GM21737 (cell line): Measurements from ENCODE around the gene MYH14.

Experiments
- ATAC-seq: cut with Tn5 transposase; IDR thresholded peaks from one replicate; pipeline ENCODE4 v1.9.1; 2021; ENCODE audit warnings: mild to moderate bottlenecking, moderate library complexity; ENCODE audit not compliant: unreplicated experiment

Gene MYH14

GRCh38 chr19:50255115-50255514, 51.7 kb downstream of the MYH14 start:
- no peak for ATAC-seq

DNA sequence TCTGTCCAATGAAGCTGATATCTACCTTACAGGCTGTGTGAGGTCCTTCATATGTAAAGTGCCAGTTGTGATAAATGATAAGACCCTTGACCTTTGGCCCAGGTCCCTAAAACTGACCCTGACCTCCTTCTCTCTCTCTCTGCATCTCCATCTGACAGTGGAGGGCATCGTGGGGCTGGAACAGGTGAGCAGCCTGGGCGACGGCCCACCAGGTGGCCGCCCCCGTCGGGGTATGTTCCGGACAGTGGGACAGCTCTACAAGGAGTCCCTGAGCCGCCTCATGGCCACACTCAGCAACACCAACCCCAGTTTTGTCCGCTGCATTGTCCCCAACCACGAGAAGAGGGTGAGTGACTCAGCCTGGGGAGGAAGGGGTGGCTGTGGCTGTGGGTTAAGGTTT, 53.7 kb downstream of the MYH14 start:
- no peak for ATAC-seq

- ATAC-seq: no peak
Measured at GRCh38 chr19:50258918-50259372, 55.5 kb downstream of the MYH14 start.

DNA sequence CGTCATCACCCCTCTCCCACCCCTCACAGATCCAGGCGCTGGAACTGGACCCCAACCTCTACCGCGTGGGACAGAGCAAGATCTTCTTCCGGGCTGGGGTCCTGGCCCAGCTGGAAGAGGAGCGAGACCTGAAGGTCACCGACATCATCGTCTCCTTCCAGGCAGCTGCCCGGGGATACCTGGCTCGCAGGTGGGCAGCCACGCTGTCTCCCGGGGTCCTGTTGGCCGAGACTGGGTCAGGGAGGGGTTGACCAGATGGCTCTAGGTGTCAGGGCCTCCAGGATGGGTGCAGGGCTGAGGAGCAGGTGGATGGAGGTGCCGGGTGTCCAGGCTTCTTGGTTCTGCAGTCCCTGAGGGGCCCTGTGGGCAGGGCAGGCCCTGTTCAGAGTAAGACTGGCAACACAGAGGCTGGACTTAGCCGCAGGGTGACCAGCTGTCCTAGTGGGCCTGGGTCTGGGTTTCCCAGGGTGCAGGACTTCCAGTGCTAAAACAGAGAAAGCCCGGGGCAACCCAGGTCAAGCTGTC, 58.1 kb downstream of the MYH14 start:
- ATAC-seq: no peak

- ATAC-seq: no peak
Measured at GRCh38 chr19:50263176-50263575, 59.8 kb downstream of the MYH14 start.

DNA sequence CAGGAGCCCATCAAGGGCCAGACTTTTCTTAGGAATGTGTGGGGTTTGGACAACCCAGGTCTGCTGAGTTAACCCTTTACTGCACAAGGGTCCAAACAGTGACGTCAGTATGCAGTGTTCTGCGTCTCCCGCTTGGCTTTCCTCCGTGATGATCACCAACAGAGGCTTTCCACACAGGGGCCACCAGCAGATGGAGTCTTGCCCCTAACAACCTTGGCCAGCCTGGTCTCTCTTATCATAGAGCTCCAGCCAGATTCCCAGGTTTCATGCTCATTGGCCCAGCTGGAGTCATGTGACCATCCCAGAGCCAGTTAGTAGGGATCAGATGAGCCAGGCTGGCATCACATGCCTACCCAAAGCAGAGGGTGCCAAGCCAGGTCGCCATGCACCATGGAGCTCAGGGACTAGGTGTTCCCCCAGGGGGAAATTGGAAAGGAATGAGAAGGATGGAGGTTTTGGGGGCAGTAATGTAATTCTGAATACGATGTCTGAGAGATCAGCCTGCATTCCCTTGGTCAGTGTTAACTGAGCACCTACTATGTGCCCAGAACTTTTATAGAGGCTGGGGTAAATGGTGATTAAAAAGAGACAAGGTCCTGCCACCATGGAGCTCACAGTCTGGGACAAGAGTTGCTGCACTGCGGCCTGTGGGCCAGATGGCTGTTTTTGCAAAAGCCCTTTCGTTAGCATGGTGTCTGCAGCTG, 61.2 kb downstream of the MYH14 start:
- no peak for ATAC-seq

DNA sequence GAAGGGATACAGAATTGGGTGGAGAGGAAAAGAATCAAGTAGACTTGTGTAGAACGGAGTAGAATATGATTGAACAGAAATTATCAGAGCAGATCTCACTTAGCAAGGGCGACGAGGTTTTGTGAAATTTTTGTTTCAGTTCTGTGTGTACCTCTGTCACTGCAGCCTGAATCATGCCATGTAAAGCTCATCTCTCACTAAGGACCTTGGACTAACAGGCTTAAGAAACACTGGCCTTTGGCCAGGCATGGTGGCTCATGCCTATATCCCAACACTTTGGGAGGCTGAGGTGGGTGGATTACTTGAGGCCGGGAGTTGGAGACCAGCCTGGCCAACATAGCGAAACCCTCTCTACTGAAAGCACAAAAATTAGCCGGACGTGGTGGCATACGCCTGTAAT, 62.6 kb downstream of the MYH14 start:
- no peak for ATAC-seq

DNA sequence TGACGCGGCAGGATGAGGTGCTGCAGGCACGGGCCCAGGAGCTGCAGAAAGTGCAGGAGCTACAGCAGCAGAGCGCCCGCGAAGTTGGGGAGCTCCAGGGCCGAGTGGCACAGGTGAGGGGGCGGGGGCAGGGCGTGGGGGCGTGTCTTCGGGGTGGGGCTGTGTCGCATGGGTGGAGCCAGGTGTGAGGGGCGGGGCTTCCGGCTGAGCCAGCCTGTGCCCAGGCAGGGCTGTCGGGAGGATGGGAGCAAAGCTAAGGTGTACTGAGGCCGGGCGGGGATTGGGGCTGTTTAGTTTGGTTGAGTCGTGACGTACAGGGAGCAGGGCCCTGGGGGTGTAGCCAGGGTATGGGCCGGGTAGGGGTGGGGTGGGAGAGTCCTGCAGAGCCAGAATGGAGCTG, 63.5 kb downstream of the MYH14 start:
- no peak for ATAC-seq

GRCh38 chr19:50268041-50268440, 64.6 kb downstream of the MYH14 start:
- no peak for ATAC-seq

GRCh38 chr19:50268501-50268900, 65.1 kb downstream of the MYH14 start:
- no peak for ATAC-seq

DNA sequence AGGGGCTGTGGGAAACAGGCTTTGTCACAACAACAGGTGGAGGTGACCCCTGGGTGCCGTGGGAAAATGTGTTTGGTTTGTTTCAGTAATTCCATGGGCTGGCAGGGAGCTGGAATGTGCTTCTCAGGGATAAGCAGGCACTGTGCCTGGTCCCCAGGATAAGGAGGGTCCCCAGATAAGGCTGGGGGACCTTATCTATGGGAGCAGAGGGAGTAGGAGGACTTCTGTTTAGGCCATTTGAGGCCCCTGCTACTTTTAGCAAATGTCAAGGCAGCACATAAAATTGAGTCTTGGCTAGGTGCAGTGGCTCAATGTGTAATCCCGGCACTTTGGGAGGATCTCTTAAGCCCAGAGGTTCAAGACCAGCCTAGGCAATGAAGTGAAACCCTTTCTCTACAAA, 66.2 kb downstream of the MYH14 start:
- ATAC-seq: no peak

GRCh38 chr19:50272263-50272897, 69.0 kb downstream of the MYH14 start:
- ATAC-seq: no peak

- ATAC-seq: no peak
Measured at GRCh38 chr19:50273821-50274220, 70.4 kb downstream of the MYH14 start.

GRCh38 chr19:50275577-50276368, 72.4 kb downstream of the MYH14 start:
- no peak for ATAC-seq

- ATAC-seq: no peak
Measured at GRCh38 chr19:50276370-50277063, 73.1 kb downstream of the MYH14 start.

DNA sequence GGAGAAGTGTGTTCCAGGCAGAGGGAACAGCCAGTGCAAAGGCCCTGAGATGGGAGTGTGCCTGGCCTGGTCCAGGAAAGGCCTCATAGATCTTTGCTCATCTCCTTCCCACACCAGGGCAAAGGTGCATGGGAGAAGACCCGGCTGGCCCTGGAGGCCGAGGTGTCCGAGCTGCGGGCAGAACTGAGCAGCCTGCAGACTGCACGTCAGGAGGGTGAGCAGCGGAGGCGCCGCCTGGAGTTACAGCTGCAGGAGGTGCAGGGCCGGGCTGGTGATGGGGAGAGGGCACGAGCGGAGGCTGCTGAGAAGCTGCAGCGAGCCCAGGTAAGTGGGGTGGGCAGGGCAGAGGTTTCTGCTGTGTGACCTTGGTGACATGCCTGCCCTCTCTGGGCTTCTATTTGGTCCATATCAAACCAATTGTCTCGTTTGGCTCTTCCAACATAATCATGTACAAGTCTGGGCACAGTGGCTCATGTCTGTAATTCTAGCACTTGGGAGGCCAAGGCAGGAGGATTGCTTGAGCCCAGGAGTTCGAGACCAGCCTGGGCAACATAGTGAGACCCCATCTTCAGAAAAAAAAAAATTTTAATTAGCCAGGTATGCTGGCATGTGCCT, 74.7 kb downstream of the MYH14 start:
- ATAC-seq: no peak

GRCh38 chr19:50280074-50280473, 76.7 kb downstream of the MYH14 start:
- ATAC-seq: no peak

DNA sequence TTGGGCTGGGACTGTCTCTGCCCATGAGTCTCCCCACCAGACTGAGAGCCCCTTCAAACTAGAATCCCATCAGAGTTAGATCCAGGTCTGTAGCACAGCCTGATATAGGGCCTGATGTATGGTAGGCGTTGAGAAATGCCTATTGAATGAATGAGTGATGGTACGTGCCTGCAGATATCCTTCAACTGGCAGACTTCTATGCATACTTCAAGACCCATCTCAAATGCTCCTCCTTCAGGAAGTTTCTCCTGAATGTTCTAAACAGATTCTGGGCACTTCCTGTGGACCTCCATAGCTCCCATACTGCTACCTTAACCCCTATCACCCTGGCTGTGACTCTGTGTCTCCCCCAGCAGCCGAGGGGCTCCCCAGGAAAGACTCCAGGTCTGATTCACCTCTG, 77.6 kb downstream of the MYH14 start:
- ATAC-seq: no peak

- ATAC-seq: no peak
Measured at GRCh38 chr19:50281491-50281890, 78.1 kb downstream of the MYH14 start.

DNA sequence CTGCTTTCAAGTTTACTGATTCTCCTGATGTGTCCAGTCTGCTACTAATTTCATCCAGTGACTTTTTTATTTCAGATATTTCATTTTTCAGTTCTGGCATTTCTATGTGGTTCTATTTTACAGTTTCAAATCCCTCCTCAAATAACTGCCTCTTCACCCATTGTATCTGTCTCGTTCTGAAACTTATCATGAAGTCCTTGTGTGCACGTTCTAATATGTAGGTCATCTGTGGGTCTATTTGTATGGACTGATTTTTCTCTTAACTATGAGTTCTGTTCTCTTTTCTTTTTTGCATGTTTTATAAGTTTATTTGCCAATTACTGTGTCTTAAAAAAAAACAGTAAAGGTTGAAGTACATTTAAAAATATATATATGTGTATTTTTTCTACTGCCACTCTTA, 82.4 kb downstream of the MYH14 start:
- no peak for ATAC-seq

DNA sequence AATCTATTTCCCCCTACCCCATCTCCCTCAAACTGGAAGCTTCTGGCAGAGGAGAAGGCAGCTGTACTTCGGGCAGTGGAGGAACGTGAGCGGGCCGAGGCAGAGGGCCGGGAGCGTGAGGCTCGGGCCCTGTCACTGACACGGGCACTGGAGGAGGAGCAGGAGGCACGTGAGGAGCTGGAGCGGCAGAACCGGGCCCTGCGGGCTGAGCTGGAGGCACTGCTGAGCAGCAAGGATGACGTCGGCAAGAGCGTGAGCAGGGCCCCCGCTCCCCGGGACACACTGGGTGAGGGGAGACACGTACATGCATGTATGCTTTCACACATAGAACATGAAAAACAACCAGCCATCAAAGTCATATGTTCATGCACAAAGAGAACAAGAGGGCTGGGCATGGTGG, 83.0 kb downstream of the MYH14 start:
- ATAC-seq: no peak
